PC-3 (cell line): ENCODE measurements around the gene RBM4B. TPM values are rescaled to one million over a fixed set of nuclear protein-coding genes. Genes with fewer than 3 reads are reported as not detected.

ENCODE experiments used
- ATAC-seq: fragments of 200-7000 bp; cut with Tn5 transposase; 2 replicates; pipeline ENCODE4 v1.9.1; 2020; ENCODE audit warnings: mild to moderate bottlenecking, moderate library complexity
- BruUV-seq: library from RNA; stranded (reverse); fragments of 400-500 nt; replicated peaks from 2 replicates; lab custom pipeline; 2021; lab: Mats Ljungman, UMichigan
- CTCF ChIA-PET: fragments of 300-600 bp; sonication (Branson Sonifier 250); formaldehyde crosslinking; loops from one replicate; lab custom pipeline; 2022; ENCODE audit warnings: antibody characterized with exemption; lab: Charles Lee
- POLR2A ChIA-PET: fragments of 300-600 bp; sonication (Branson Sonifier 250); formaldehyde crosslinking; loops from one replicate; lab custom pipeline; 2022; ENCODE audit warnings: antibody characterized with exemption; ENCODE audit not compliant: unreplicated experiment; lab: Charles Lee
- DNase-seq: peaks from one replicate; pipeline ENCODE4 v3.0.0-alpha.2; 2015
- H2AFZ ChIP-seq: fragments of 300-600 bp; sonication (generic); 2 replicates; pipeline ENCODE4 v1.6.0; 2016; ENCODE audit warnings: antibody characterized with exemption, low read length
- H3F3A ChIP-seq: fragments of 300-600 bp; sonication (generic); one replicate; pipeline ENCODE4 v1.6.0; 2017; ENCODE audit warnings: antibody characterized with exemption, low read length, control low read depth, mild to moderate bottlenecking; ENCODE audit not compliant: unreplicated experiment
- H3K27ac ChIP-seq: fragments of 300-600 bp; sonication (generic); 2 replicates; pipeline ENCODE4 v1.5.1; 2016; ENCODE audit warnings: mild to moderate bottlenecking, low read length
- H3K27me3 ChIP-seq: fragments of 300-600 bp; sonication (generic); 2 replicates; pipeline ENCODE4 v1.6.1; 2016; ENCODE audit warnings: low read length, mixed read lengths
- H3K36me3 ChIP-seq: fragments of 300-600 bp; sonication (generic); 2 replicates; pipeline ENCODE4 v1.6.1; 2016; ENCODE audit warnings: low read depth, mixed run types, low read length, mixed read lengths
- H3K4me1 ChIP-seq: fragments of 300-600 bp; sonication (generic); 2 replicates; pipeline ENCODE4 v1.5.1; 2016; ENCODE audit warnings: low read length; ENCODE audit not compliant: insufficient read depth
- H3K4me2 ChIP-seq: fragments of 300-600 bp; sonication (generic); 2 replicates; pipeline ENCODE4 v1.6.0; 2016; ENCODE audit warnings: low read length
- H3K4me3 ChIP-seq: fragments of 300-600 bp; sonication (generic); 2 replicates; pipeline ENCODE4 v1.5.1; 2016; ENCODE audit warnings: mild to moderate bottlenecking, low read length, mixed read lengths
- H3K79me2 ChIP-seq: fragments of 300-600 bp; sonication (generic); 2 replicates; pipeline ENCODE4 v1.6.1; 2017; ENCODE audit warnings: low read length, mixed read lengths
- H3K9ac ChIP-seq: fragments of 300-600 bp; sonication (generic); 2 replicates; pipeline ENCODE4 v1.6.0; 2016; ENCODE audit warnings: mild to moderate bottlenecking, low read length
- H3K9me2 ChIP-seq: fragments of 300-600 bp; sonication (generic); replicated peaks from 2 replicates; pipeline ENCODE4 v1.6.1; 2016; ENCODE audit warnings: mixed run types, low read length, mixed read lengths
- H3K9me3 ChIP-seq: fragments of 300-600 bp; sonication (generic); 2 replicates; pipeline ENCODE4 v1.6.1; 2016; ENCODE audit warnings: low read length, mixed read lengths
- H4K20me1 ChIP-seq: fragments of 300-600 bp; sonication (generic); 2 replicates; pipeline ENCODE4 v1.6.1; 2016; ENCODE audit warnings: low read length, mixed read lengths
- EZH2 ChIP-seq: fragments of 300-600 bp; sonication (generic); IDR thresholded peaks from one replicate; pipeline ENCODE4 v1.6.1; 2017; ENCODE audit warnings: antibody characterized with exemption, mild to moderate bottlenecking, low read length; ENCODE audit not compliant: unreplicated experiment
- EZH2phosphoT487 ChIP-seq: fragments of 300-600 bp; sonication (generic); IDR thresholded peaks from 2 replicates; pipeline ENCODE4 v1.6.1; 2018; ENCODE audit warnings: mild to moderate bottlenecking, antibody characterized with exemption, low read length, borderline replicate concordance
- intact Hi-C: fragments of 100-400 bp; cut with micrococcal nuclease; formaldehyde crosslinking; loops from 2 replicates; pipeline ENCODE4 v1.9.0; 2023
- total RNA-seq: library from RNA; depleted of rRNA; stranded (reverse); fragments of >200 nt; gene quantifications from 2 replicates; pipeline ENCODE4 v1.2.3, GENCODE V29; 2014
- TF ChIP-seq, protein P1 (sequence below): fragments of 300-600 bp; sonication (generic); conservative IDR thresholded peaks from 2 replicates; pipeline ENCODE4 v1.5.1; 2017; ENCODE audit warnings: antibody characterized with exemption, low read depth, mild to moderate bottlenecking, low read length

Gene RBM4B
- total RNA-seq, 1 experiment from 2014 or later, result 40.2 TPM

DNA sequence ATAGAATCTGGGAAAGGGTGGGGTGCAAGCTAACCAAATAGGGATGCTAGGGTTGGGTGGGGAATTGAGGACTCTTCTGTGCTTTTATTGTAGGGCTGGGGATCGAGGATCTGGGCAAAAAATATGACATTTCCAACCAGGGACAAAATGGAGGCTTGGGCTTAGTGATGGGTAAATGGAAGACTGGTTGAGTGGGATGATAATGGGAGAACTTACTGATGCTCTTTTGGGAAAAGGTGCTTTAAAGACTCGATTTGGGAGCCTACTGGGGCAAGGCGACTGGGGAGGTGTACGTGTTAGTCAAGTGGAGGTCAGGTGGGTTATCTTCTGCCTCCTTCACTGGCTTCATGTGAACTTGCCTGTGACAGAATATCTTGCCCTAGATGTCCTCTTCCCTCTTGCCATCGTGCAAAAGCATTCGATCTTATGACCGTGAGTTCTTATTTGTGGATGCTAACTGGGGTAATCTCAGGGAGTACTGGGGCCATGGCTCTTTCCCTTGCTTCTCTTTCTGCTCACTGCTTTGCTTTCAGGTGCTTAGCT, 49.6 kb downstream of the RBM4B start:
- H3K9me2 ChIP-seq, result no peaks in the 10 kb centered on the region
- ChIA-PET POLR2A (no interaction called here), CTCF (no interaction called here)
- H3K36me3 ChIP-seq, result peaks cover 86% of the 10 kb centered on the region
- H3K9ac ChIP-seq, result no peak overlapping the region
- H3K4me3 ChIP-seq, result no peak overlapping the region
- no peaks in the 10 kb centered on the region for H3K9me3 ChIP-seq
- H3K27me3 ChIP-seq, result no peaks in the 10 kb centered on the region
- DNase-seq (no peak), ATAC-seq (no peak)
- H3K79me2 ChIP-seq, result peaks cover 100% of the 10 kb centered on the region
- no peak overlapping the region for H3K27ac ChIP-seq
- no TSS peak for BruUV-seq
- H3K4me2 ChIP-seq, result no peak overlapping the region
- H4K20me1 ChIP-seq, result peaks cover 87% of the 10 kb centered on the region
- H3K4me1 ChIP-seq, result no peaks in the 10 kb centered on the region
- peaks cover 9% of the 10 kb centered on the region for H3F3A ChIP-seq
- no peak overlapping the region for H2AFZ ChIP-seq
- TF ChIP-seq, protein P1, sequence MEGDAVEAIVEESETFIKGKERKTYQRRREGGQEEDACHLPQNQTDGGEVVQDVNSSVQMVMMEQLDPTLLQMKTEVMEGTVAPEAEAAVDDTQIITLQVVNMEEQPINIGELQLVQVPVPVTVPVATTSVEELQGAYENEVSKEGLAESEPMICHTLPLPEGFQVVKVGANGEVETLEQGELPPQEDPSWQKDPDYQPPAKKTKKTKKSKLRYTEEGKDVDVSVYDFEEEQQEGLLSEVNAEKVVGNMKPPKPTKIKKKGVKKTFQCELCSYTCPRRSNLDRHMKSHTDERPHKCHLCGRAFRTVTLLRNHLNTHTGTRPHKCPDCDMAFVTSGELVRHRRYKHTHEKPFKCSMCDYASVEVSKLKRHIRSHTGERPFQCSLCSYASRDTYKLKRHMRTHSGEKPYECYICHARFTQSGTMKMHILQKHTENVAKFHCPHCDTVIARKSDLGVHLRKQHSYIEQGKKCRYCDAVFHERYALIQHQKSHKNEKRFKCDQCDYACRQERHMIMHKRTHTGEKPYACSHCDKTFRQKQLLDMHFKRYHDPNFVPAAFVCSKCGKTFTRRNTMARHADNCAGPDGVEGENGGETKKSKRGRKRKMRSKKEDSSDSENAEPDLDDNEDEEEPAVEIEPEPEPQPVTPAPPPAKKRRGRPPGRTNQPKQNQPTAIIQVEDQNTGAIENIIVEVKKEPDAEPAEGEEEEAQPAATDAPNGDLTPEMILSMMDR, result no peak
- TF ChIP-seq EZH2, result no peak
- TF ChIP-seq EZH2phosphoT487, result no peak
- intact Hi-C loops, result no loop called here

DNA sequence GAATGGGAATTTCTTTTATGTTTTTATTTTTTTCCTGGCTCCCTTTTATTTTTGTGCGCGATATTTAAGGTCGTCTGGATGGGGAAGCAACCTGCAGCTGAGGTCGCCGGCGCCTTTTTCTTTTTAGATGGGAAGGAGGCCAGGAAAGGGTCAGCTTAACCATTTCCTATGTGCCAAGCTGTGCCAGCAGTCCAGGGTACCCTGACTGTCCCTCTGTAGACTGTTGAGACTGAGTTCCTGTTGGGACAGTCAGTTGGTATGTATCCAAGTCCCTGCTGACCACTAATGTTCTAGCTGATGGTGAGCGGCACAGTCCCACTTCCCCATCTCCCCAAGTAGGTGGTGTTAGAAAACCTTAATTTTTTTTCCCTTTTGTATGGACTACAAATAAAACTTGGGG, 50.8 kb downstream of the RBM4B start:
- DNase-seq, result no peak
- no peak overlapping the region for H3K9ac ChIP-seq
- no TSS peak for BruUV-seq
- no peaks in the 10 kb centered on the region for H3K9me2 ChIP-seq
- H3K9me3 ChIP-seq, result no peaks in the 10 kb centered on the region
- no peak overlapping the region for H3K4me3 ChIP-seq
- ChIA-PET POLR2A (interaction anchor here (0.5 kb wide), 1 partner anchor 27 kb away, joined by 12 read pairs; no protein-coding TSS in a partner anchor), CTCF (no interaction called here)
- H3K79me2 ChIP-seq, result peaks cover 100% of the 10 kb centered on the region
- no peak overlapping the region for H3K4me2 ChIP-seq
- peaks cover 85% of the 10 kb centered on the region for H3K36me3 ChIP-seq
- intact Hi-C loops, result no loop called here
- TF ChIP-seq EZH2, result no peak
- TF ChIP-seq EZH2phosphoT487, result no peak
- TF ChIP-seq, protein P1, result no peak
- H3K4me1 ChIP-seq, result no peaks in the 10 kb centered on the region
- H4K20me1 ChIP-seq, result peaks cover 91% of the 10 kb centered on the region
- no peaks in the 10 kb centered on the region for H3K27me3 ChIP-seq
- H2AFZ ChIP-seq, result no peak overlapping the region
- no peak overlapping the region for H3K27ac ChIP-seq
- peaks cover 9% of the 10 kb centered on the region for H3F3A ChIP-seq
- no peak for ATAC-seq

DNA sequence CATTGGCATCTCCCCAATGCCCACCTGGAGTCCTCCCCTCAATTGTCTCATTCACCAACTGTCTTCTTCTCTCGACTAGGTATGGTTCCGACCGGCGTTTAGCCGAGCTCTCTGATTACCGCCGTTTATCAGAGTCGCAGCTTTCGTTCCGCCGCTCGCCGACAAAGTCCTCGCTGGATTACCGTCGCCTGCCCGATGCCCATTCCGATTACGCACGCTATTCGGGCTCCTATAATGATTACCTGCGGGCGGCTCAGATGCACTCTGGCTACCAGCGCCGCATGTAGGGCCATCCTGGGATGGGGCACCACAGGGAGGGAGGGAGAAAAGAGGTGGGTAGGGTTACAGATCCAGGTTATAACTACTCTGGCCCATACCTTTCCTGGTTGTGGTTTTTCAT, 51.3 kb downstream of the RBM4B start:
- H3K9me2 ChIP-seq, result no peaks in the 10 kb centered on the region
- BruUV-seq, result no TSS peak
- POLR2A ChIA-PET, result no interaction called here

More for the DNA sequence above, 51.3 kb downstream of the RBM4B start:
- no peak overlapping the region for H3K9ac ChIP-seq
- CTCF ChIA-PET, result no interaction called here
- ATAC-seq, result no peak
- H3K4me2 ChIP-seq, result no peak overlapping the region
- H3K4me1 ChIP-seq, result no peaks in the 10 kb centered on the region
- no peak for DNase-seq
- intact Hi-C loops, result no loop called here
- H4K20me1 ChIP-seq, result peaks cover 91% of the 10 kb centered on the region
- no peaks in the 10 kb centered on the region for H3K27me3 ChIP-seq
- no peak for TF ChIP-seq EZH2
- TF ChIP-seq EZH2phosphoT487, result no peak
- H3K36me3 ChIP-seq, result peaks cover 88% of the 10 kb centered on the region
- peaks cover 9% of the 10 kb centered on the region for H3F3A ChIP-seq
- peaks cover 100% of the 10 kb centered on the region for H3K79me2 ChIP-seq
- no peak overlapping the region for H3K27ac ChIP-seq
- no peaks in the 10 kb centered on the region for H3K9me3 ChIP-seq
- H3K4me3 ChIP-seq, result no peak overlapping the region
- no peak overlapping the region for H2AFZ ChIP-seq
